Thoracic aorta (tissue), 2 donors: ENCODE data around the gene HIRIP3. TPM values are rescaled to one million over a fixed set of nuclear protein-coding genes. Genes with fewer than 3 reads are reported as not detected.

Experiments
- ATAC-seq: fragments of 150-250 bp; one replicate; pipeline ENCODE4 v1.8.0; 2017; ENCODE audit warnings: low read depth; ENCODE audit not compliant: insufficient number of reproducible peaks, low FRiP score
- DNase-seq: peaks from one replicate; pipeline ENCODE4 v3.0.0-alpha.2; 2020; ENCODE audit warnings: low spot score
- H3K27ac ChIP-seq, 2 donors: fragments of 200-600 bp; sonication (generic); 1 replicate in 1 of 2; 2 replicates in 1 of 2; pipeline ENCODE4 v1.5.1; 2016; ENCODE audit warnings: mild to moderate bottlenecking in 2 of 2, moderate library complexity in 2 of 2
- H3K27me3 ChIP-seq: fragments of 200-600 bp; sonication (generic); replicated peaks from 2 replicates; pipeline ENCODE4 v1.6.0; 2016; ENCODE audit warnings: mild to moderate bottlenecking; ENCODE audit not compliant: insufficient read depth
- H3K36me3 ChIP-seq: fragments of 200-600 bp; sonication (generic); one replicate; pipeline ENCODE4 v1.5.1; 2016
- H3K4me1 ChIP-seq, 2 donors: fragments of 200-600 bp; sonication (generic); 1 replicate in 1 of 2; 2 replicates in 1 of 2; pipeline versions ENCODE4 v1.5.1 to v1.6.0; 2016; ENCODE audit warnings: low read depth in 2 of 2, mild to moderate bottlenecking in 1 of 2; ENCODE audit not compliant: control insufficient read depth in 1 of 2
- H3K4me3 ChIP-seq: fragments of 200-600 bp; sonication (generic); 2 replicates; pipeline ENCODE4 v1.5.1; 2016; ENCODE audit warnings: mild to moderate bottlenecking
- H3K9me3 ChIP-seq: fragments of 200-600 bp; sonication (generic); 2 replicates; pipeline ENCODE4 v1.5.1; 2016
- total RNA-seq, 2 donors: library from RNA; depleted of rRNA; stranded (reverse); fragments of >200 nt; gene quantifications; one replicate each; pipeline versions ENCODE4 v1.1.0 to v1.2.3, GENCODE V29; 2016
- TF ChIP-seq, protein P1 (sequence below): fragments of 200-600 bp; sonication (generic); IDR thresholded peaks from one replicate; pipeline ENCODE4 v1.5.1; 2019; ENCODE audit warnings: antibody characterized with exemption

HIRIP3 gene
- total RNA-seq, 2 donors from 2014 or later, result 6.1 to 17.7 TPM

DNA sequence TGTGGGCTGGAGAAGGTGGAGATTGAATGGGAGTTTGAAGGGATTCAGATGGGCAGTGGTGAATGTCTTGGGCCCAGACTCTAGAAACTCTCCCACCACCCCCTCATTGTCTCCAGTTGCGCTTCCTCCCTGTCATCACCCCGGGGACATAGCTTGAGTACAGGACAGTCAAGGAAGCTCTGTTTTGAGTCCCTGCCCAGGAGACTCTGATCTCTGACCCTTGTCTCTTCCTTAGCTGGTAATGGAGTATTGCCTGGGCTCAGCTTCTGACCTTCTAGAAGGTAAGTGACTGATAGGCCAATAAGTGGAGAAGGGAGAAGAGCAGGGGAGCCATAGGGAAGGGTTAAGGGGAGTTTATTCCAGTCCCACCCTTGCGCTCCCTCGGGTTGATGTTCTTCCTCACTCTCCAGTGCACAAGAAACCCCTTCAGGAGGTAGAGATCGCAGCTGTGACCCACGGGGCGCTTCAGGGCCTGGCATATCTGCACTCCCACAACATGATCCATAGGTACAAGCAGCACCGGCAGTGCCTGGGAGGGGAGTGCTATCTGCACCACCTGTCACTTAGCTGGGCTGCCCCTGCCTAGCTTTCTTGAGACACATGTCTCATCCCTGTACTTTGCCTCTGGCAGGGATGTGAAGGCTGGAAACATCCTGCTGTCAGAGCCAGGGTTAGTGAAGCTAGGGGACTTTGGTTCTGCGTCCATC, 16.7 kb downstream of the HIRIP3 start:
- peaks cover 20 to 36% of the 10 kb centered on the region in 2 donors for H3K4me1 ChIP-seq
- H3K27me3 ChIP-seq, result no peaks in the 10 kb centered on the region
- no peak overlapping the region for H3K4me3 ChIP-seq
- H3K36me3 ChIP-seq, result peaks cover 51% of the 10 kb centered on the region
- ATAC-seq, result no peak
- TF ChIP-seq, protein P1, sequence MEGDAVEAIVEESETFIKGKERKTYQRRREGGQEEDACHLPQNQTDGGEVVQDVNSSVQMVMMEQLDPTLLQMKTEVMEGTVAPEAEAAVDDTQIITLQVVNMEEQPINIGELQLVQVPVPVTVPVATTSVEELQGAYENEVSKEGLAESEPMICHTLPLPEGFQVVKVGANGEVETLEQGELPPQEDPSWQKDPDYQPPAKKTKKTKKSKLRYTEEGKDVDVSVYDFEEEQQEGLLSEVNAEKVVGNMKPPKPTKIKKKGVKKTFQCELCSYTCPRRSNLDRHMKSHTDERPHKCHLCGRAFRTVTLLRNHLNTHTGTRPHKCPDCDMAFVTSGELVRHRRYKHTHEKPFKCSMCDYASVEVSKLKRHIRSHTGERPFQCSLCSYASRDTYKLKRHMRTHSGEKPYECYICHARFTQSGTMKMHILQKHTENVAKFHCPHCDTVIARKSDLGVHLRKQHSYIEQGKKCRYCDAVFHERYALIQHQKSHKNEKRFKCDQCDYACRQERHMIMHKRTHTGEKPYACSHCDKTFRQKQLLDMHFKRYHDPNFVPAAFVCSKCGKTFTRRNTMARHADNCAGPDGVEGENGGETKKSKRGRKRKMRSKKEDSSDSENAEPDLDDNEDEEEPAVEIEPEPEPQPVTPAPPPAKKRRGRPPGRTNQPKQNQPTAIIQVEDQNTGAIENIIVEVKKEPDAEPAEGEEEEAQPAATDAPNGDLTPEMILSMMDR, result no peak
- H3K27ac ChIP-seq, result no peak overlapping the region
- DNase-seq, result no peak
- H3K9me3 ChIP-seq, result no peaks in the 10 kb centered on the region

DNA sequence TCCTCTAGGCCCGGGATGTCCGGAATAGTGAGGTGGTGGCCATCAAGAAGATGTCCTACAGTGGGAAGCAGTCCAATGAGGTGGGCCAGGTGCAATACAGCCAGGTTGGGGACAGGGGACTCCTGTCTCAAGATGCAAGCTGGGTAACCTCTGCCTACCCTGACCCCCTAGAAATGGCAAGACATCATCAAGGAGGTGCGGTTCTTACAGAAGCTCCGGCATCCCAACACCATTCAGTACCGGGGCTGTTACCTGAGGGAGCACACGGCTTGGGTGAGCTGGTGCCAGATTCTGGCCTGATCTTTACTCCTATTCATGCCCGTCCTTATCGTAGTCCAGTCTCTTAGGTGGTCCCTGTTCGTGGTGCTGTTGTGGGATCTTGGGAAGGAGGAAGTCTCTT, 17.3 kb downstream of the HIRIP3 start:
- Histone ChIP-seq H3K4me1 (peaks cover 20 to 38% of the 10 kb centered on the region in 2 donors), H3K27me3 (no peaks in the 10 kb centered on the region), H3K9me3 (no peaks in the 10 kb centered on the region), H3K27ac (no peak overlapping the region), H3K36me3 (peaks cover 45% of the 10 kb centered on the region), H3K4me3 (no peak overlapping the region)
- DNase-seq, result no peak
- TF ChIP-seq, protein P1, result no peak
- ATAC-seq, result no peak

DNA sequence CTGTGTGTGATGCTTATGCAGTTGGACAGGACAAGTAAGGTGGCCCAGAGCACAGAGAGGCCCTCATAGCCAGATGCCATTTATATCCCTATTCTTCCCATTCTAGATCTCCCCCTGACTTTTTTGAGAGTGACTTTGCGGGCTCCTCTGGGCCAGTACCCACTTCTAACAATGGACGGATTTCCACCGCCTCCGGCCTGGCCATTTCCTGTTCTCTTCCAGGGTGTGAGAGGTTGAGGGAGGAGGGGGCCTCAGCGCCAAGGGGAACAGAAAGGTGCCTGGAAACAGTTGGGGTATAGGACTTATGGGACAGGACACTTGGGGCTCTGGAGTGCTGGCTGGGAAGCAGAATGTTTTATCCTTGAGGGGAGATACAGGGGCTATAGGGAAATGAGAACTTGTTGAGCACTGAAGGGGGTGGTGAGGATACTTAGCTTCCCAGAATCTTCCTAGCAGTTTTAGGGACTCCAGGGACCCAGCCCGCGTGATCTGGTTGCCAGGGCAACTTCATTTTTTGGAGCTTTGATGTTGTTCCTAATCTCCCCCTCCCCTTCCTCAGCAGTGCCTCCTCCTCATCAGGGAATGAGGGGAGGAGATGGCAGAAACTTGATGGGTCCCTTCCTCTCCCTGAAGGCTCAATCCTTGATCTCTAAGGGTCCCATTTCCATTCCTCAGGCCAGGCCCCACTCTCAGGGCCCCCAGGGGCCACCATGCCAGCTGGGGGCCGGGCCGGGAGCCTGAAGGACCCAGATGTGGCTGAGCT, 18.2 kb downstream of the HIRIP3 start:
- TF ChIP-seq, protein P1, result no peak
- H3K4me1 ChIP-seq, result peaks cover 20 to 39% of the 10 kb centered on the region in 2 donors
- H3K27me3 ChIP-seq, result no peaks in the 10 kb centered on the region
- H3K27ac ChIP-seq, result no peak overlapping the region
- H3K36me3 ChIP-seq, result peaks cover 36% of the 10 kb centered on the region
- DNase-seq, result no peak
- H3K9me3 ChIP-seq, result no peaks in the 10 kb centered on the region
- peak overlapping the region; percentile 98 for H3K4me3 ChIP-seq
- no peak for ATAC-seq

DNA sequence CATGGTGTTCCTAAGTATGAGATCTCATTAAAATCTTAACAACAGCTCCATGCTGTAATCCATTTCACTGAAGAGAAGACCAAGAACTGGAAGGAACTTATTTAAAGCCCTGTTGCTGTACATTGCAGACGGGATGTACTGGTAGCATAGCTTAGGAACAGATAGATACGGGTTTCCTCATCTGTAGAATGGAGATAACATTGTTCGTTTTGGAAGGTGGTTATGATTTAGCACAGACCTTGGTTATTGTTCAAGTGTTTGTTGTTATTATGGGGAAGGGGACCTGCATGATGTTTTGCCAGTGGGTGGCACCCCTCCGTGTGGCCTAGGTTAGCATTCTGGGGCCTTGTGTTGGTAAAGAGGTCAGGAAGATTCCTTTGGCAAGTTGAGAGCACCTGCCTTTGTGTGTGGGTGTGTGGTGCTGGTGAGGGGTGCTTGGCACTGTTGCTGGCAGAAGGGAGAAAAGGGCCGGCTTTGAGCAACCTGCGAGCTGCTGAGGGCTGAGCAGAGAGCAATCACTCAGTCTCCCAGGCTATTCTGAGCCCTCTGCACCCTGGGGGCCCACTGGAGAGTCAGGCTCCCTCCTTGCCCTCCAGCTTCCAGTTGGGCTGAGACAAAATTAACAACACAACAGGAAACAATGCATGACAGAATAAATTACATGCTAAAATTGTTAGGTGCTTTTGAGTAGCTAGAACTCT, 19.5 kb downstream of the HIRIP3 start:
- Histone ChIP-seq H3K9me3 (no peaks in the 10 kb centered on the region), H3K27ac (no peak overlapping the region), H3K36me3 (peaks cover 23% of the 10 kb centered on the region), H3K4me1 (peaks cover 20 to 39% of the 10 kb centered on the region in 2 donors), H3K27me3 (no peaks in the 10 kb centered on the region), H3K4me3 (peak overlapping the region; percentile 98)
- no peak for DNase-seq
- ATAC-seq, result no peak
- TF ChIP-seq, protein P1, result no peak

DNA sequence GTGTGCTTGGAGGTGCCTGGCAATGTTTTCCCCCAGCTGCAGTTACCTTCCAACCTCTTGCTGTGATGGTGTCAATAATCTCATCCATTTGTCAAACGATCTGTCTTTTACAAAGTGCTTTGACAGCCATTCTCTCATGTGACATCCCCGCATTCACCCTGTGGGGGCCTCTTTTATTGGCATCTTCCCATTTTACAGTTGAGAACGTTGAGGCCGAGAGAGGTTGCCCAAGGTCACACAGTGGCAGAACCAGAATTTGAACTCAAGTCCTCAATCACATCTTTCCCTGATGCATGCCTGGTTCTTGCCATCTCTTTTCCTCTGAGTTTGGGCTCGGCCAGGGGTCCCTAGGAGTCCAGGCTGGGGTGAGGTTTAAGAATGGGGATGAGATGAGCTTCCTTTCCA, 20.3 kb downstream of the HIRIP3 start:
- H3K27ac ChIP-seq, result peak overlapping the region in 1 of 2 donors; percentile 90
- peaks cover 16% of the 10 kb centered on the region for H3K36me3 ChIP-seq
- H3K27me3 ChIP-seq, result no peaks in the 10 kb centered on the region
- H3K9me3 ChIP-seq, result no peaks in the 10 kb centered on the region
- ATAC-seq, result no peak
- H3K4me1 ChIP-seq, result peaks cover 20 to 39% of the 10 kb centered on the region in 2 donors
- peak overlapping the region; percentile 98 for H3K4me3 ChIP-seq
- TF ChIP-seq, protein P1, result no peak
- DNase-seq, result no peak
